ENCODE measurements around the gene RER1.
A peak's percentile ranks its signal among the peaks of the same experiment; 100 is the strongest.

RER1 gene

GRCh38 chr1:2376931-2377672, 14.5 kb upstream of the RER1 start:
- no peak for DNase-seq

GRCh38 chr1:2377751-2378440, 13.7 kb upstream of the RER1 start:
- DNase-seq = no peak

GRCh38 chr1:2378441-2378851, 13.2 kb upstream of the RER1 start:
- DNase-seq = no peak

GRCh38 chr1:2378956-2379732, 12.5 kb upstream of the RER1 start:
- DNase-seq = no peak

- DNase-seq = no peak
Observed at GRCh38 chr1:2379733-2380404, 11.8 kb upstream of the RER1 start.

GRCh38 chr1:2380816-2381591, 10.6 kb upstream of the RER1 start:
- no peak for DNase-seq

- peak; percentile 77 for DNase-seq
Observed at GRCh38 chr1:2381741-2382620, 9.7 kb upstream of the RER1 start.

- DNase-seq = peak; percentile 23
Observed at GRCh38 chr1:2382621-2383361, 8.8 kb upstream of the RER1 start.

- DNase-seq = no peak
Observed at GRCh38 chr1:2383576-2383975, 8.1 kb upstream of the RER1 start.

- DNase-seq = no peak
Observed at GRCh38 chr1:2384130-2384860, 7.3 kb upstream of the RER1 start.

GRCh38 chr1:2384941-2385481, 6.6 kb upstream of the RER1 start:
- no peak for DNase-seq

- no peak for DNase-seq
Observed at GRCh38 chr1:2385606-2386280, 5.9 kb upstream of the RER1 start.

- DNase-seq = no peak
Observed at GRCh38 chr1:2386636-2387611, 4.7 kb upstream of the RER1 start.

- DNase-seq = no peak
Observed at GRCh38 chr1:2388004-2388913, 3.4 kb upstream of the RER1 start.

- no peak for DNase-seq
Observed at GRCh38 chr1:2389644-2390043, 2.0 kb upstream of the RER1 start.

- no peak for DNase-seq
Observed at GRCh38 chr1:2391931-2392509, 379 bp downstream of the RER1 start.
